Fibroblast of lung (primary cell): ENCODE measurements around the gene IGLL1. TPM values are rescaled to one million over a fixed set of nuclear protein-coding genes. Genes with fewer than 3 reads are reported as not detected.

Source experiments
- DNase-seq, 2 donors: peaks; one replicate each; pipeline versions ENCODE4 v3.0.0 to v3.0.0-alpha.2; 2010; ENCODE audit warnings: low read depth in 2 of 2
- H2AFZ ChIP-seq: 2 replicates; pipeline ENCODE4 v1.5.1; 2012; ENCODE audit warnings: low read length, control low read depth, inconsistent platforms
- H3K27ac ChIP-seq: 2 replicates; pipeline ENCODE4 v1.5.1; 2011; ENCODE audit warnings: low read length, control low read depth; ENCODE audit not compliant: insufficient read depth
- H3K27me3 ChIP-seq: 2 replicates; pipeline ENCODE4 v1.5.1; 2011; ENCODE audit warnings: mild to moderate bottlenecking, low read length; ENCODE audit not compliant: control insufficient read depth, insufficient read depth
- H3K36me3 ChIP-seq: 2 replicates; pipeline ENCODE4 v1.5.1; 2011; ENCODE audit warnings: low read length; ENCODE audit not compliant: control insufficient read depth, insufficient read depth
- H3K4me1 ChIP-seq: 2 replicates; pipeline ENCODE4 v1.5.1; 2011; ENCODE audit warnings: low read length; ENCODE audit not compliant: control insufficient read depth, insufficient read depth; ENCODE audit errors: extremely low read depth
- H3K4me2 ChIP-seq: 2 replicates; pipeline ENCODE4 v1.5.1; 2011; ENCODE audit warnings: low read length, control low read depth; ENCODE audit not compliant: insufficient read depth; ENCODE audit errors: extremely low read depth
- H3K4me3 ChIP-seq, 4 experiments: fragments of 200-600 bp in 1 of 4; sonication (generic) in 1 of 4; replicated peaks in 1 of 4; 2 replicates each; pipeline ENCODE4 v1.5.1; 2011 to 2016; ENCODE audit warnings: low read length in 4 of 4, low read depth in 3 of 4, mild to moderate bottlenecking in 3 of 4, control low read depth in 2 of 4, inconsistent platforms in 1 of 4, mixed read lengths in 1 of 4; ENCODE audit not compliant: insufficient read depth in 1 of 4; ENCODE audit errors: control extremely low read depth in 1 of 4
- H3K79me2 ChIP-seq: 2 replicates; pipeline ENCODE4 v1.5.1; 2012; ENCODE audit warnings: mild to moderate bottlenecking, low read length, inconsistent platforms; ENCODE audit not compliant: control insufficient read depth, insufficient read depth
- H3K9ac ChIP-seq: 2 replicates; pipeline ENCODE4 v1.5.1; 2011; ENCODE audit warnings: mild to moderate bottlenecking, low read length, control low read depth; ENCODE audit not compliant: insufficient read depth
- H3K9me3 ChIP-seq: 2 replicates; pipeline ENCODE4 v1.5.1; 2012; ENCODE audit warnings: low read depth, low read length; ENCODE audit not compliant: control insufficient read depth, insufficient read depth
- H4K20me1 ChIP-seq: 2 replicates; pipeline ENCODE4 v1.5.1; 2011; ENCODE audit warnings: low read length; ENCODE audit not compliant: control insufficient read depth, insufficient read depth; ENCODE audit errors: extremely low read depth
- CTCF ChIP-seq, 2 donors: IDR thresholded peaks in 1 of 2; conservative IDR thresholded peaks in 1 of 2; 1 replicate in 1 of 2; 2 replicates in 1 of 2; pipeline ENCODE4 v1.5.1; 2011 to 2012; ENCODE audit warnings: low read length in 2 of 2, control low read depth in 1 of 2, inconsistent platforms in 1 of 2, low read depth in 1 of 2, mild to moderate bottlenecking in 1 of 2
- EZH2 ChIP-seq: IDR thresholded peaks from 2 replicates; pipeline ENCODE4 v1.5.1; 2012; ENCODE audit warnings: low read length, control low read depth, mild to moderate bottlenecking; ENCODE audit errors: missing control alignments
- polyA plus RNA-seq, 2 donors: library from polyadenylated mRNA; depleted of rRNA in 1 of 2; stranded (reverse) in 1 of 2; unstranded in 1 of 2; fragments of >200 nt; gene quantifications; 2 replicates each; pipeline ENCODE4 v1.2.1, GENCODE V29; 2011 to 2012; ENCODE audit warnings: missing spikeins in 1 of 2
- total RNA-seq: library from RNA; depleted of rRNA; stranded (reverse); fragments of >200 nt; gene quantifications from 2 replicates; pipeline ENCODE4 v1.2.1, GENCODE V29; 2014

The IGLL1 gene
- total and polyA plus RNA-seq, 2 donors (not counting 1 experiment from before 2014, with no cell fraction given), result not detected

DNA sequence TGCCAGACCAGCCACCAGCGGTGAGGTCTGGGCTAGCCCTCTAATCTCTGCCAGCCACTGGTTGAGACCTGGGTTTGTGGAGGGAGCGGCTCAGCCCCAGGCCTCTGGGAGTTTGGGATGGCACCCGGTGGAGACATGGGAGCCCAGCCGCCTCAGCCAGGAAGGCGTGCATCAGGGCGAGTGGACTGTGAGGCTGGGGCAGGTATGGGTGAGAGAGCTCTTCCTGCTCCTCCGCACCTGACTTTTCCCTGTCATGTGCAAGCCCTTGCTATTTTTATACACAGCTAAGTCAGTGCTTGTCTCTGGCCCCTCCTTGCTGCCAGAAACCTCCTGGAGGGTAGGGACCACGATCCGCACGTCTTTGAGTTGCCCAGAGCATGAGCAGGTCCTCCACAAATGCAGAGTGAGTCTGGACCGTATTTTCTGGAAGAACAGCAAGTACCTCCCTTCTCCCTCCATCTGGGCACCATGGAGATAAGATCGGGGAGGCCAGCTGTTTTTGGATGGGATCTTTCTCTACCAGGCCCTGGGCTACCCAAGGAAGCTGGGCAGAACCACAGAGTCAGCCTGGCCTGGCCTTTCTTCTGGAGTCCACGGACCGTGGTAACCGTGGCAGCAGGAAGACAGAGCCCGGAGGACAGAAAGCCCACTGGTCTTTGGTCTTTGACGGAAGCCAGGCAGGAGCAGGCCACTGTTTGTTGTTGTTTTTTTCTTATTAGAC, 53.3 kb downstream of the IGLL1 start:
- H3K4me3 ChIP-seq, result no peak overlapping the region
- no peaks in the 10 kb centered on the region for H3K36me3 ChIP-seq
- no peaks in the 10 kb centered on the region for H3K4me1 ChIP-seq
- no peaks in the 10 kb centered on the region for H3K79me2 ChIP-seq
- no peak overlapping the region for H2AFZ ChIP-seq
- H3K9ac ChIP-seq, result no peak overlapping the region
- no peak for DNase-seq
- TF ChIP-seq EZH2 (no peak), CTCF (conservative IDR thresholded peaks at IDR 0.05 in 1 of 2, IDR thresholded peaks at IDR 0.05 in 1 of 2; ENCODE audit: low read depth in 1 of 2, low read length in 2 of 2) (no peak)
- no peaks in the 10 kb centered on the region for H3K27me3 ChIP-seq
- H3K4me2 ChIP-seq, result no peak overlapping the region
- H3K27ac ChIP-seq, result no peak overlapping the region
- H3K9me3 ChIP-seq, result no peaks in the 10 kb centered on the region
- H4K20me1 ChIP-seq, result no peaks in the 10 kb centered on the region

DNA sequence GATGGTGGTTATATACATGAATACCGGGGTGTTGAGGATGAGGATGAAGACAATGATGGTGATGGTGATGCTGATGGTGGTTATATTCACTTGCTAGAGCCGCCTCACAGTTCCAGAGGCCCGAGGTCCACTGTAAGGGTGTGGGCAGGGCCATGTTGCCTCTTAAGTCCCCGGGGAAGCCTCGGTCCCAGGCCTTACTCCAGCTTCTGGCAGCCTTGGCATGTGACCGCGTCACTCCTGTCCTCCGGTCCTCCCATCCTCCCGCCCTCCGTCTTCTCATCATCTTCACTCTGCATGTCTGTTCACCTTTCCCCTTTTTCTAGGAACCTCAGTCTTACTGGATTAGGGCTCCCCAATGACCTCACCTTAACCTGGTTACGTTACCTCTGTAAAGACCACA, 54.6 kb downstream of the IGLL1 start:
- TF ChIP-seq EZH2 (no peak), CTCF (conservative IDR thresholded peaks at IDR 0.05 in 1 of 2, IDR thresholded peaks at IDR 0.05 in 1 of 2; ENCODE audit: low read depth in 1 of 2, low read length in 2 of 2) (no peak)
- H3K27me3 ChIP-seq, result no peaks in the 10 kb centered on the region
- H3K4me2 ChIP-seq, result no peak overlapping the region
- H3K9me3 ChIP-seq, result no peaks in the 10 kb centered on the region
- H3K4me1 ChIP-seq, result peaks cover 8% of the 10 kb centered on the region
- no peak for DNase-seq
- no peak overlapping the region for H2AFZ ChIP-seq
- H3K79me2 ChIP-seq, result no peaks in the 10 kb centered on the region
- no peaks in the 10 kb centered on the region for H4K20me1 ChIP-seq
- no peak overlapping the region for H3K4me3 ChIP-seq
- no peaks in the 10 kb centered on the region for H3K36me3 ChIP-seq
- H3K27ac ChIP-seq, result no peak overlapping the region
- H3K9ac ChIP-seq, result no peak overlapping the region

DNA sequence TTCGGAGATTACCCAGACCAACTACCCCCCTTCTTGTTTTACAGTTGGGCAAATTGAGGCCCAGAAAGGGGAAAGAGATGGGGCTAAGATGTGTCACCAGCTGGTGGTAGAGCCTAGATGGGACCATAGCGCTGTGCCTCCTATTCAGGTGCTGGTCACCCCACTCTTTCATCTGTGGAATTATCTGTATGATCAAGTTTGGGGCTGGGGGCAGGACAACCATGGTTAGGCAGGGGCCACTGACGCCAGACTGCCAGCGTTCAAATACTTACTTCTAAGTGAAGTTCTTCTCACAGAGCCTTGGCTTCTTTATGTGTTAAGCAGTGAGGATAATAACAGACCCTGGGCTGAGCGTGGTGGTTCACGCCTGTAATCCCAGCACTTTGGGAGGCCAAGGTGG, 55.9 kb downstream of the IGLL1 start:
- no peak overlapping the region for H3K4me3 ChIP-seq
- no peak overlapping the region for H2AFZ ChIP-seq
- TF ChIP-seq CTCF (conservative IDR thresholded peaks at IDR 0.05 in 1 of 2, IDR thresholded peaks at IDR 0.05 in 1 of 2; ENCODE audit: low read depth in 1 of 2, low read length in 2 of 2), result no peak
- no peak for TF ChIP-seq EZH2
- H3K4me2 ChIP-seq, result no peak overlapping the region
- no peaks in the 10 kb centered on the region for H4K20me1 ChIP-seq
- H3K79me2 ChIP-seq, result no peaks in the 10 kb centered on the region
- no peak overlapping the region for H3K27ac ChIP-seq
- DNase-seq, result no peak
- H3K9ac ChIP-seq, result no peak overlapping the region
- no peaks in the 10 kb centered on the region for H3K27me3 ChIP-seq
- peaks cover 8% of the 10 kb centered on the region for H3K4me1 ChIP-seq
- H3K9me3 ChIP-seq, result no peaks in the 10 kb centered on the region
- H3K36me3 ChIP-seq, result no peaks in the 10 kb centered on the region
